ENCODE measurements around the gene REXO4.

REXO4 gene

GRCh38 chr9:133421615-133422542 is 4.1 kb upstream of the REXO4 start, which contains the start of gene ADAMTS13 (continued):
- no peak for TF ChIP-seq ZNF449 (tag by site-specific recombination; IDR thresholded peaks at IDR 0.05)
- TF ChIP-seq ZNF555 (tag by site-specific recombination; conservative IDR thresholded peaks at IDR 0.05): no peak
- no peak for TF ChIP-seq ZNF830 (tag by site-specific recombination; IDR thresholded peaks at IDR 0.05; ENCODE audit: low read depth)
- TF ChIP-seq GLI2 (tag by site-specific recombination; IDR thresholded peaks at IDR 0.05; ENCODE audit: borderline replicate concordance, low read depth): no peak
- no peak for TF ChIP-seq ZNF473 (tag by site-specific recombination; IDR thresholded peaks at IDR 0.05)
- no peak for TF ChIP-seq KLF1 (tag by site-specific recombination; IDR thresholded peaks at IDR 0.05)
- no peak for TF ChIP-seq ZNF76 (tag by site-specific recombination; IDR thresholded peaks at IDR 0.05; ENCODE audit: borderline replicate concordance, low read depth)
- TF ChIP-seq ZNF488 (tag by site-specific recombination; IDR thresholded peaks at IDR 0.05): no peak

GRCh38 chr9:133420392-133420827 is 2.6 kb upstream of the REXO4 start:
- ChIA-PET CTCF (no interaction called here), POLR2A (no interaction called here)
- no peaks in the 10 kb centered on the region for H3K9me3 ChIP-seq (ENCODE audit: control insufficient read depth, insufficient read depth, low read depth, low read length)
- no peak overlapping the region for H3K27ac ChIP-seq (ENCODE audit: extremely low read depth, low read depth, low read length)
- TF ChIP-seq ZBTB21 (tag by site-specific recombination; IDR thresholded peaks at IDR 0.05): no peak
- no peak for TF ChIP-seq ZNF776 (tag by site-specific recombination; IDR thresholded peaks at IDR 0.05; ENCODE audit: borderline replicate concordance)
- TF ChIP-seq ZNF571 (tag by site-specific recombination; IDR thresholded peaks at IDR 0.05): no peak
- TF ChIP-seq ZNF518A (tag by site-specific recombination; conservative IDR thresholded peaks at IDR 0.05; ENCODE audit: low read depth): no peak
- peaks cover 0 to 15% of the 10 kb centered on the region in 2 experiments; a peak in 1 of 3 replicates for H3K36me3 ChIP-seq (ENCODE audit: control insufficient read depth in 2 of 2, insufficient read depth in 1 of 2, low read length in 2 of 2)
- H3K4me3 ChIP-seq (ENCODE audit: low read depth, low read length): no peak overlapping the region
- no peaks in the 10 kb centered on the region; the same call in 1 of the 2 replicates for H3K4me1 ChIP-seq (ENCODE audit: control insufficient read depth, insufficient read depth, low read length)

GRCh38 chr9:133419005-133419404 is 1.2 kb upstream of the REXO4 start:
- ChIA-PET CTCF (interaction anchor here (0.7 to 0.9 kb wide), 2 partner anchors 10 to 77 kb away, joined by 3 to 4 read pairs; no protein-coding TSS in a partner anchor), POLR2A (interaction anchor here (1.2 to 4.7 kb wide), 3 partner anchors 41 to 71 kb away, joined by 3 to 28 read pairs (median 4); partner anchors contain the start of genes CACFD1, MED22 and RPL7A)
- Histone ChIP-seq H3K27ac (ENCODE audit: extremely low read depth, low read depth, low read length) (no peak overlapping the region), H3K36me3 (ENCODE audit: control insufficient read depth in 2 of 2, insufficient read depth in 1 of 2, low read length in 2 of 2) (peaks cover 6 to 28% of the 10 kb centered on the region in 2 experiments; a peak in 2 of 3 replicates), H3K9me3 (ENCODE audit: control insufficient read depth, insufficient read depth, low read depth, low read length) (no peaks in the 10 kb centered on the region), H3K4me3 (ENCODE audit: low read depth, low read length) (no peak overlapping the region), H3K4me1 (ENCODE audit: control insufficient read depth, insufficient read depth, low read length) (no peaks in the 10 kb centered on the region; the same call in 1 of the 2 replicates)
- TF ChIP-seq SP7 (tag by site-specific recombination; IDR thresholded peaks at IDR 0.05) (no peak; the same call in 1 of the 2 replicates), PRDM6 (tag by site-specific recombination; IDR thresholded peaks at IDR 0.05) (no peak), ZNF518A (tag by site-specific recombination; conservative IDR thresholded peaks at IDR 0.05; ENCODE audit: low read depth) (no peak), PRDM1 (tag by site-specific recombination; IDR thresholded peaks at IDR 0.05) (no peak), EGR2 (tag by site-specific recombination; IDR thresholded peaks at IDR 0.05; ENCODE audit: low read depth) (0 out of 2 replicates have a peak, but pooled peaks have one; percentile 10)

All from HEK293 (cell line).